Type B pancreatic cell (in vitro differentiated cells): ENCODE data around the gene GTSF1L. TPM values are rescaled to one million over a fixed set of nuclear protein-coding genes. Genes with fewer than 3 reads are reported as not detected.

Experiments used
- DNase-seq: peaks from one replicate; pipeline ENCODE4 v3.0.0; 2021; ENCODE audit warnings: mixed read lengths; ENCODE audit not compliant: unreplicated experiment; ENCODE audit errors: extremely low spot score
- H3K27ac Mint-ChIP-seq: 2 replicates; pipeline ENCODE4 v1.8.0; 2021; ENCODE audit warnings: mild to moderate bottlenecking, mixed read lengths
- H3K27me3 Mint-ChIP-seq: 2 replicates; pipeline ENCODE4 v1.8.0; 2021; ENCODE audit warnings: mixed read lengths
- H3K36me3 Mint-ChIP-seq: 2 replicates; pipeline ENCODE4 v1.8.0; 2021; ENCODE audit warnings: mixed read lengths
- H3K4me1 Mint-ChIP-seq: one replicate; pipeline ENCODE4 v1.8.0; 2021; ENCODE audit warnings: mixed read lengths; ENCODE audit not compliant: unreplicated experiment
- H3K4me3 Mint-ChIP-seq: 2 replicates; pipeline ENCODE4 v1.8.0; 2021; ENCODE audit warnings: mild to moderate bottlenecking, mixed read lengths
- H3K9me3 Mint-ChIP-seq: 2 replicates; pipeline ENCODE4 v1.8.0; 2021; ENCODE audit warnings: mixed read lengths
- CTCF ChIP-seq: fragments of 200-600 bp; sonication (generic); conservative IDR thresholded peaks from 2 replicates; pipeline ENCODE4 v1.5.0; 2021; ENCODE audit warnings: antibody characterized with exemption, mild to moderate bottlenecking
- total RNA-seq: library from RNA; stranded (reverse); gene quantifications from 2 replicates; pipeline ENCODE4 v1.2.1, GENCODE V29; 2021; ENCODE audit warnings: low replicate concordance

The GTSF1L gene
- total RNA-seq, 1 donor from 2014 or later, result not detected

DNA sequence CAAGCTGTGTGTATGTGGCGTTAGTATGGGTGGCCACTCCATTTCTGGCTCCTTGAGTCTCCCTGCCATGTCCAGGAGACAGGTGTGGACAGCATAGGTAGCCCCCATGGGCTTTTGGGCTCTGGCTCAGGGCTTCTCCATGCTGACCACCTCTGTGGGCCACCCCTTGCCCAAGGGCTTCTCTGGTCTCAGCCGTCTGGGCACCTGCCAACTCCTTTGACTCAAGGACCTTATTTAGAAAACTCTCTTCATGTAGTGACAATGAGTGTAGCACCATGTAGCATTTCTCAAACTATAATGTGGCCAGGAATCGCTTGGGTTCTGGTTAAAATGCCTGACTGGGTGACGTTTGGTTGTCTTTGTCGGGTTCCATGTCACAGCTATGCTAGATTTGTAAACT, 5.1 kb upstream of the GTSF1L start:
- Mint-ChIP-seq H3K27ac (no peak overlapping the region), H3K4me1 (no peaks in the 10 kb centered on the region), H3K9me3 (no peaks in the 10 kb centered on the region), H3K4me3 (no peak overlapping the region), H3K36me3 (no peaks in the 10 kb centered on the region), H3K27me3 (no peaks in the 10 kb centered on the region)
- TF ChIP-seq CTCF, result no peak
- DNase-seq, result no peak

DNA sequence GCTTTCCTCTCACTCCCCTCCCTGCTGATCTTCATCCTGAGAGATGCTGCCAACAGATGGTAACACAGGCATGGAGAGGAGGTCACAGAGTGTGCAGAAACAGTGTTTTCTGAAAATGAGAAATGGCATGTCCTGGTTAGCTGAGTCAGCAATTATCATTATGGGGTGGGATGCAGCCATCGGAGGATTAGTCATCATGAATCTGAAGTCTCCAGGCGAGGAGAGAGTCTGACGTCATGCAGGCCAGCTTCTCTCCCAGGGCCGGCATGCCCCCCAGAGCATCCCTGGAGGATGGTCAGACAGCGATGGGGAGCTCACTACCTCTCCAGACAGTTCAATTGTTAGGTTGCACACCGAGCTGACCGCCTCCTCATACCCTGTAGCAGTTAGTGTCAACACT, 4.7 kb upstream of the GTSF1L start:
- DNase-seq, result no peak
- Mint-ChIP-seq H3K4me1 (no peaks in the 10 kb centered on the region), H3K4me3 (no peak overlapping the region), H3K9me3 (no peaks in the 10 kb centered on the region), H3K27ac (no peak overlapping the region), H3K36me3 (no peaks in the 10 kb centered on the region), H3K27me3 (no peaks in the 10 kb centered on the region)
- TF ChIP-seq CTCF, result no peak

DNA sequence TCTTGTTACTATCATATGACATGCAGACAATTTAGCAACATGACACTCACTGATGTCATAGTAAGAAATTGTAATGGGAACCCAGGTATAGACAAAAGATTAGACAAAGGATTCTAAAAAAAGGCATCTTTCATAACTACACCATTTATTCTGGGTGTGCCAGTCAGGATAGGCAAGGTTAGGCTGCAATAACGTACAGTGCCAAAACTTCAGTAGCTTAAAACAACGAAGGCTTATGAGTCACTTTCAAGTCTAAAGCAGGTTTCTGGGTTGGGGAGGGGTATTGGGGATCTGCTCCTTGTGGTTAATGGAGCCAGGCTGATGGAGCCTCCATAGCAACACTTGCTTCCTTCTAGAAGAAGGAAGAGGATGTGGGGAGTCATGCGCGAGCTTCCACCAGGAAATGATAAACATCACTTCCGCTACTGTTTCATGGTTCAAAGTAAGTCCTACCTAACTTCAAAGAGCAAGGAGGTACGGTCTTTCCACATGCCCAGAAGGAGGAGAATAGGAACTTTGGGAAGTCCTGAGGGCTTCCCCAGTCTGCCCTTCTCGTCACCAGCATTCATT, 2.0 kb upstream of the GTSF1L start:
- DNase-seq, result no peak
- H3K27me3 Mint-ChIP-seq, result no peaks in the 10 kb centered on the region
- H3K9me3 Mint-ChIP-seq, result no peaks in the 10 kb centered on the region
- no peak for TF ChIP-seq CTCF
- H3K4me3 Mint-ChIP-seq, result no peak overlapping the region
- peaks cover 6% of the 10 kb centered on the region for H3K4me1 Mint-ChIP-seq
- H3K36me3 Mint-ChIP-seq, result no peaks in the 10 kb centered on the region
- H3K27ac Mint-ChIP-seq, result no peak overlapping the region

DNA sequence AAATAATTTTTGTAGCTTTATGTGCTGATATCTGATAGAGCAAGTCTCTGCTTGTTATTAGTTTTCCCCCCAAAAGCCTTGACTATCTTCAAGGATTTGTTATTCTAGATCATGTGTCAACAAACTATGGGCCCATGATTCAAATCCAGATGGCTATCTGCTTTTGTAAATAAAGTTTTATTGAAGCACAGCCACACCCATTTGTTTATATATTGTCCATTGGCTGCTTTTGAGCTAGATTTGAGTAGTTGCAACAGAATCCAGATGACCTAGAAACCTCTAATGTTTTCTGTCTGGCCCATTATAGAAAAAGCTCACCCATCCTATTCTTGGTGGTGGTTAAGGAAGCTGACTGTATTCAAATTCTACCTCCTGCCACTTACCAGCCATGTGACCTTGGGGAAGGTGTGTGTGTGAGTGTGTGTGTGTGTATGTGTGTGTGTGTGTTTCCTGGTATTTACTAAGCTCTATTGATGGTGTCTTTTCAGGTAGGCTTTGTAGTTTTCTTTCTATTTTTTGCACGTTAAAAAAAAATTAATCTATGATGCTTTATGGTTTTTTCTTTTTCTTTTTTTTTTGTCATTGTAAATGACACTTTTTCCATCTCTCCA, 1.3 kb upstream of the GTSF1L start:
- no peak for TF ChIP-seq CTCF
- H3K27me3 Mint-ChIP-seq, result no peaks in the 10 kb centered on the region
- H3K36me3 Mint-ChIP-seq, result no peaks in the 10 kb centered on the region
- H3K27ac Mint-ChIP-seq, result no peak overlapping the region
- H3K4me3 Mint-ChIP-seq, result no peak overlapping the region
- no peak for DNase-seq
- no peaks in the 10 kb centered on the region for H3K9me3 Mint-ChIP-seq
- H3K4me1 Mint-ChIP-seq, result peaks cover 6% of the 10 kb centered on the region

GRCh38 chr20:43726333-43726732, 469 bp downstream of the GTSF1L start:
- Mint-ChIP-seq H3K27ac (no peak overlapping the region), H3K4me3 (no peak overlapping the region), H3K27me3 (no peaks in the 10 kb centered on the region), H3K36me3 (no peaks in the 10 kb centered on the region), H3K9me3 (no peaks in the 10 kb centered on the region), H3K4me1 (peaks cover 6% of the 10 kb centered on the region)
- no peak for TF ChIP-seq CTCF
- no peak for DNase-seq
